Measurements from ENCODE around the gene TMEM170A.

The TMEM170A gene, protein sequence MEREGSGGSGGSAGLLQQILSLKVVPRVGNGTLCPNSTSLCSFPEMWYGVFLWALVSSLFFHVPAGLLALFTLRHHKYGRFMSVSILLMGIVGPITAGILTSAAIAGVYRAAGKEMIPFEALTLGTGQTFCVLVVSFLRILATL

DNA sequence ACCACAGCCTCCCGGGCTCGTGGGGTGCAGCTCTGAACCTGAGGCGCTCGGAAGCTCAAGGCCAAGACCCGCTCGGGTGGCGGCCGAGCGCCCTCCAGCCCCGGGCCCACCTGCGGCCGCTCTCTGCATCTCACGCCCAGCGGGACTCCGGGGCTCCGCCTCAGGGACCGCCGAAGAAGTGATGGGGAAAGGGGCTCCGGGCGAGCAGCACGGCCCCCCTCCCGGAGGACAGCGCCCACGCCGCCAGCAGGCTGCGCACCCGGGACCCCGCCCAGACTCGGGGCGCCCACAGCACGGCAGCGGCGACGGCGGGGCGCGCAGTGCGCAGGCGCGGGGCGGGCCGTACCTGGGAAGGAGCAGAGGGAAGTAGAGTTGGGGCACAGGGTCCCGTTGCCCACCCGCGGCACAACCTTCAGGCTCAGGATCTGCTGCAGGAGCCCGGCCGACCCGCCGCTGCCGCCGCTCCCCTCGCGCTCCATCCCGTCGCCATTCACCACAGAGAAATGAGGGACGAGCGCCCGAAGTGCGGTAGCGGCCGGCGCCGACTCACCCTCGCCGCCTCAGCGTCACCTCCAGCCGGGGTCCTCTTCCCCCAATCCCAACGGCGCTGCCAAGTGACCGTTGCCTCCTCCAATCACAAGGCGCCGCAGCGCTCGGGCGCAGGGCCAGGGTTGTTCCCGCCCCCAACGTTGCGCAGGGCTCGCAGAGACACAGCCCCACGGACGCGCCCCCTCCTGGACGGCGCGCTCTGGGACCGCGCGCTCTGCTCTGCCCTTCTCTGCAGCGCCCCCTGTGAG lies at the start of gene TMEM170A:
TSS of gene TMEM170A (minus strand) at position 568 of the 797 bp plus-strand sequence. CDS start at position 479, 89 bp downstream.
- DNase-seq: peak; percentile 90

DNA sequence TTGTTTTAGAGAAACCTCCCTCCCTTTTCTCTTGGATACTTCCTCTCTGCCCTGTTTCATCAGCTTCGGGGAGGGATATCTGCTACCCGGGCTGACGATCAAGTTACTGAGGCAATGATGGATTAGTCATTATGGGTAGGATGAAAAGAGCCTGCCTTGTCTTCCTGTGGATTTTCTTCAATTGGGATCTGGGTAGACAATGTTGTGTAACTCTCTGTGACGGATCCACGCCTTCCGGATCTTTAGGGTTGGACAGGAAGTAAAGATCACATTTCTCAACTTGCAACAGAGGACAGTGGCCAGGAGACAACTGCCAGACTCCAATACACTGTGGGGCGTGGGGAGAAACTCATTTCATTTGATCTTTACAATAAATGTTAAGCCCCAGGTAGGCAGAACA lies 42.1 kb upstream of the TMEM170A start:
- DNase-seq: no peak

DNA sequence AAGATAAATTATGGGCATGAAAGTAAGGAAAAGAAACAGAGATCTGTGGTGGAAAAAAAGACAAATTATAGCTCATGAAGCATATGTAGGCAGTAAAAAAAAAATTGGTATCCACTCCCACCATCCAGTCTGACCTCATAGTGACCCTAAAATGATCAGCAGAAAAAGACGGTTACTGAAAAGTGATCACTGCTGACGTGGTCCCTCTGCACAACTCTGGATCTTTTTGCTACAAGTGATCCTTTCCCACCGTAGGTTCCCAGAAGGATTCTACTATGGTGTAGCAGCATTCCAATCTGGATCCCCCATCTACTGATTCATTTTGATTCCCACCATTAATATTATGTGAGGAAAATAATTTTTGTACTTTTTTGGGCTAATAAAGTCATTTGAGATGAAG lies 41.6 kb upstream of the TMEM170A start:
- no peak for DNase-seq

DNA sequence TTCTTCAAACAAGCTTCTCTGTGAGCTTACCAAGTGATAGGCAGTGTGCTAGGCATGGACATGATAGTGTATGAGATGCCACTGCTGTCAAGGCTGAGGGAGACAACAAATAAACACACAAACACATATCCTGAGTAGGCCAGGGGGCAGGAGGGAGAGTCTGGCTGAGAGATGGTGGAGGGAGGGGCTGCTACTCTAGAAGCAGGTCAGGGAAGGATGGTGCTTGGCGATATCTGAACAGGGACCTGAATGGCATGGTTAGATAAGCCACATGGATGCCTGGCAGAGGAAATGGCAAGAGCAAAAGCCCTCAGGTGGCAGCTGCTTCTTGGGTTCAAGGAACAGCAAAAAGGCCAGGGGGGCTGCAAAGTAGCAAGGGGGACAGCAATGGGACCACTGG lies 39.3 kb upstream of the TMEM170A start:
- no peak for DNase-seq

DNA sequence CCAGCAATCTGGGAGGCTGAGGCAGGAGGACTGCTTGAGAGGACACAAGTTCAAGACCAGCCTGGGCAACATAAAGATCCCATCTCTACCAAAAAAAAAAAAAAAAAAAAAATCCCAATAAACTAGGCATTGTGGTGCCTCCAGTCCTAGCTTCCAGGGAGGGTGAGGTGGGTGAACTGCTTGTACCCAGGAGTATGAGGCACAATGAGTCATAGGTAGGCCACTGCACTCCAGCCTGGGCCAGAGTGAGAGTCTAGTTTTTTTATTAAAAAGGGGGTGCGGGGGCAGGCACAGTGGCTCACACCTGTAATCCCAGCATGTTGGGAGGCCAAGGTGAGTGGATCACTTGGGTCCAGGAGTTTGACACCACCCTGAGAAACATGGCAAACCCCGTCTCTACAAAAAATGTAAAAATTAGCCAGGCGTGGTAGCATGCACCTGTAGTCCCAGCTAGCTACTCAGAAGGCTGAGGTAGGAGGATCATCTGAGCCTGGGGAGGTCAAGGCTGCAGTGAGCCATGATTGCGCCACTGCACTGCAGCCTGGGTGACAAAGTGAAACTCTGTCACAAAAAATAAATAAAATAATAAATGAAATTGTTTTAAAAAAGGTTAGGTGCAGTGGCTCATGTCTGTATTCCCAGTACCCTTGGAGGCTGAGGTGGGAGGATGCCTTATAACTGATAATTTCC lies 38.6 kb upstream of the TMEM170A start:
- no peak for DNase-seq

DNA sequence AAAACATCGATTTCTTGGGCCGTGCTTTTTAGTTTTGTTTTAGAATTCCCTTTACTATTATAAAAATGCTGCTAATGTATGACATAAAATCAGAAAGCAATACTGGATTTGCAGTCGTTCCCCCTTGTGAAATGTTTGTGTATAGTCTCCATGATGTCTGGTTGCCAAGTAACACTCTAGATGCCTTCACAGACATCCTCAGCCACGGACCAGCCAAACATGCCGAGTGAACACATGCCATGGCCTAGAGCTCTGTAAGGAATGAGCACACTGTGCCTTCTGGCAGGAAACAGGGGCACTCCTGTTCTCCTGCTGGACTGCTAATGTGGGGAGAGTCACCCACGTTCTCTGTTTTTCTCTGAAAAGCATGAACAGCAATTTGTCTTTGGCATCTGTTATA lies 37.3 kb upstream of the TMEM170A start:
- DNase-seq: peak; percentile 2

DNA sequence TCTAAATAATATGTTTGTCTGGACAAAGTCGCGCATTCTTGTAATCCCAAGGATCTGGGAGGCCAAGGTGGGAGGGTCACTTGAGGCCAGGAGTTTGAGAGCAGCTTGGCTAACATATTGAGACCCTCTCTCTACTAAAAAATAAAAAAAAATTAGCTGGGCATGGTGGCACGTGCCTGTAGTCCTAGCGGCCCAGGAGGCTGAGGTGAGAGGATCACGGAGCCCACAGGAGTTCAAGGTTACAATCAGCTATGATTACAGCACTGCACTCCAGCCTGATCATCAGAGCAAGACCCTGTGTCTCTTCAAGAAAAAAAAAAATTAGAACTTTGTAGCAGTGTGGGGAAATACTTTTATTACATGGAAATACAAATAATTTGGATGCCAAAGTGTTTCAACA lies 36.9 kb upstream of the TMEM170A start:
- DNase-seq: no peak

DNA sequence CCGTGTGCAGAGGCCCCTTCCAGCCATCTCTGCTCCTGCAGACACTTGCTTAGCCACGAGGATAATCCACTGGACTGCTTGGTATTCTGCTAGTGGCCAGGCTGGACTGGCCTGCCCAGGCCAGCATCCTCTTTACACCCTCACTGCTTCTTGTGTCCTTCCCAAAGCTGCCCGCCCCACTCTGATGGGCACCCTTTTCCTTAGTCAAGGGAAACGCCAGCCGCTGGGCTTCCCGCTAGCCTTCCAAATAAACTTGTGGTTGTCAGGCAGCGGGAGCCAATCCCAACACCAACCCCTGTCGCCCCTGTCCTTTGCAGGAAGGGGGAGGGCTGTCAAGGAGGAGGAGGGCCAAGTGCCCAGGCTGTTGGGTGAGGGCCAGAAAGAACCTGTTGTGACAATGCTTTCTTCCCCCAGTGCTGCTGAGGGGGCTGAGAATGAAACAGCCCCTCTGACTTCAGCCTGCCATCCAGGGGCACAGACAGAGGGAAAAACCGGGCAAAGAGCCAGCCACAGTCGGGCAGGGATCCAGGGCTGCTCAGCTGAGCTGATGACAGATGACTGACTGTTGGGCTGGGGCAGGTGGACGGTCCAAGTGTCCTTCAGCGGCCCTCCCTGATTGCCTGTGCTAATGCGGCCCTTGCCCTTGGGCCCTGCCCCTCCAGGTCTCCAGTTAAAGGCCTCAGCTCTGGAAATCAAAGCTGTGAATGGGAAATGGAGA lies 34.3 kb upstream of the TMEM170A start:
- peak; percentile 9 for DNase-seq

DNA sequence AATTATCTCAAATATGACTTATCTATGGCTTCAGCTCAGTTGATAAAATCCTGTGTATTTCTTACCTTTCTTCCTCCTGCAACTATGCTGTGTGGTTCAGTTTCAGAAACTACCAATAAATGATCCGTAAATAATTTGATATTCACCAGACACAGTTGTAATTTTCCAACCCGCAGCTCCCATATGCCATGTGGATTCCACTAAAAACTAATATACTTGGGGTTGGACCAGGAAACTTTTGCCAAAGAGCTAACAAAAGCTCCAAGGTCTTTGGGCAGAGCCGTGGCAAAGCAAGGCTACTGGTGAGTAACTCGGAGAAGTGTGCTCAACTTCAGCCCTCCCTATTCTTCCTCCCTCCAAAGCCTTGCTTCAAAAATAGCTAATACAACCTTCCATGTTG lies 33.1 kb upstream of the TMEM170A start:
- DNase-seq: peak; percentile 72

DNA sequence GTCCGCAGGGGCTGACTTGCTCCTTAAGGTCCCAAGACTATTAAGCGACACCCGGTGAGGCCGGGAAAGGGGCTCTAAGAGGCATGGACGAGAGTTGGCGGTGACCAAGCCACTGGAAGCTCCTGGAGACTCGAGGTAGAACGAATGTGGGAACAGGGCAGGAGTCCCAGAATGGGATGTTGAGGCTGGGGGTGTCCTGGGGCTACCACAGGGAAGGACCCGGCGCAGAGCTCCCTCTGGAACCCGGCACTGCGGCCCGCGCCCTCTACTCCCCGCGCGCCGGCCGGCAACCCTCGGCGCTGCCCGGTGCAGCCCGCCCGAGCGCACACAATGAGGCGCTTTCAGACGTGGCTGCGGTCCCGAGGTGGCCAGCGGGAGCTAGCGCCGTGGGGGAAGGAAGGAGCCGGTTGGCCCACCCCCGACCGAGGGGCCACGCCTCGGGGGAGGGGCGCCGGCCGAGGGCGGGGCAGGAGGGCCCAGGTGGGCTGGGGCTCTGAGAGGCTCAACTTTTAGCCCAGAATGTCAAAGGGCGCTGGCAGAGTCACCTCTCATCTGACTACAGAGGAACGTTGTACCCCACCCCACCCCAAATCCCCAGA lies 30.7 kb upstream of the TMEM170A start, which contains the start of gene CHST6:
TSS of gene CHST6 (minus strand) at position 366 of the 599 bp plus-strand sequence. CDS start 15,613 bp downstream, outside the sequence.
- DNase-seq: no peak

DNA sequence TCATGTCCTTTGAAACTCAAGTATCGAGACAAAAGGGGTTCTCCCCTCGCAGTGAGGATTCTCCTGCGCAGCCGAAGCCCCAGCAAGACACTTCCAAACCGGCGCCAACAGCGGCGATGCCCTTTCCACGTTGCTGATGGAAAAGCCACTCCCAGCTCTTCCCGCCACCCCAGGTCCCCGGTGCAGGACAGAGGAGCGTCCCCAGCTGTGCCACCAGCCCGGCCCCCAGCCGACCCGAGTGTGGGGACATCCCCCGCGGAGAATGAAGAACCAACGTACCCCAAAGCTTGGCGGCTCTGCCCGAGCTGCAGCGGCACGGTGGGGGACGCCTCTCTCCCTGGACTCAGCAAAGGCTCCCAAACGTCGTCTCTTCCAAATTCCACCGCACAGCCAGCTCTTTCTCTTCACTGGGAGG lies 30.2 kb upstream of the TMEM170A start:
- no peak for DNase-seq

DNA sequence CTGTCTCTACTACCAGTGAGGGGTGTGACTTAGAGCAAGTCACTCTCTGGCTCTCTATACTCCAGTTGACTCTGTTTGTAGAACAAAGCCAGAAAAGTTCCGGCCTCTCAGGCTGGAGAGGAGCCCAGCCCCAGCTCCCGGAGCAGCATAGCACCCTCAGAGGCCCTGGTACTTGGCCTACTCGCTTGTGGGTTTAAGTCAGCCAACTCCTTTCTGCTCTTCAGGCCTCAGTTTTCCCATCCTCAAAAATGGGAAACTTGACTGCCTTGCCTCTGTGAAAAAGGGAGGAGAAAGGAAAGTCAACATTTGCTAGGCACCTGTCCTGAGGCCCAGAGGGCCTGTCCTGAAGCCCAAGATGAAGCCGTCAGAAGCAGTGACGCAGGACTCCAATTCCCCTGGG lies 29.7 kb upstream of the TMEM170A start:
- DNase-seq: no peak

DNA sequence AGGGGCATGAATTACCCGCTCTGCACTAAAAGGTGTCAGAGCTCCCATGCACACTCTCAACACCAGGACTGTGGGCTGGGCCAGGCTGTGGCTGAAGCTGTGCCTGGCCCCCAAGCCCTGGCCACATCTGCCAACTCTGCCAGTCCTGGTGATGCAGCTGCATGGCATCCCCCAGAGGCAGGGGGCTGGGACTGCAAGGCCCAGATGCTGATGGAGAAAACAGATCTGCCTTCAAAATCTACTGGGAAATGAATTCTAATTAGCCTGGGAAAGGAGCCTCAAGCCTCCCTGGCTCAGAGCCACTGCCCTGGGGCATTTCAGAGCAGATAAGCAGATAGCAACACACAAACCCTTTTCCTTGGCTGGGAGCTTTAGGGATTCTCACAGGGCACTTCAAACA lies 27.4 kb upstream of the TMEM170A start:
- DNase-seq: peak; percentile 5

DNA sequence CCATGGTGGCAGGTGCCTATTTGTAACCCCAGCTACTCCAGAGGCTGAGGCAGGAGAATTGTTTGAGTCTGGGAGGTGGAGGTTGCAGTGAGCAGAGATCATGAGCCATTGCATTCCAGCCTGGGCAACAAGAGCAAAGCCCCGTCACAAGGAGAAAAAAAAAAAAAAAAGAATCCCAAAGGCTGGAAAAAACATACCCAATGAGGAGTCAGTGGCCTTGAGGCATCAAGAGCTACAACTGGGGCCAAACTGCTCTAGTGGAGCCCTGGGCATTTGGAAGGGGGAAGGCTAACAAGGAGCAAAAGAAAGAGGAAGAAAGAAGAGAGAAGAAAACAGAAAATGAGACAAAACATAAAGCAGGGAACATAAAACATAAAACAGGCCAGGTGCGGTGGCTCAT lies 23.8 kb upstream of the TMEM170A start:
- no peak for DNase-seq

DNA sequence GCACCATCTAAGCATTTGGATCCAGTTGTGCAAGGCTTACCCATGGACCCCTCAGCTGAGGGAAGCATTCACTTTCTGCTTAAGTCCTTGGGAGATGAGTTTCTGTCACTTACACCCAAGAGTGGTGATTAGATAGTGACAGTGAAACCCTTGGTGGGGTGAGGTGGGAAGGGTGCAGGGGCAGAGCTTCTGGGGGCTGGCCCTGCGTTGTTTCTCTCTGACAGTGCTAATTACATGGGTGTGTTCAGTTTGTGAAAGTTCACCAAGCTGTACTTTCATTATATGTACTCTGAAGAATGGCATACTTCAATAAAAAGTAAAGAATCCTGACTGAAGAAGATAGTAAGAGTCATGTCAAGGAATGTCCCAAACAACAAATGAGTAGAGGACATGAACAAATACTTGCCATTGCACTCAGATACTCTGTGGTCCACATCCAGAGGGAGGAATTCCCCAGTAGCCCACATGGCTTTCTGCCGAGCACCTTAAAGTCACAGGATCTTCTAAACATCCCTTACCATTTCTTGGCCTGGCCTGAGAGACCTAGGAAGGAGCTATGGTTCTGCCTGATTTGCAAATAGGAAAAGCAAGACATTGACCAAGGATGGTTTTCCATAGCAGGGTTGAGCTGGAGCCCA lies 22.3 kb upstream of the TMEM170A start:
- no peak for DNase-seq

DNA sequence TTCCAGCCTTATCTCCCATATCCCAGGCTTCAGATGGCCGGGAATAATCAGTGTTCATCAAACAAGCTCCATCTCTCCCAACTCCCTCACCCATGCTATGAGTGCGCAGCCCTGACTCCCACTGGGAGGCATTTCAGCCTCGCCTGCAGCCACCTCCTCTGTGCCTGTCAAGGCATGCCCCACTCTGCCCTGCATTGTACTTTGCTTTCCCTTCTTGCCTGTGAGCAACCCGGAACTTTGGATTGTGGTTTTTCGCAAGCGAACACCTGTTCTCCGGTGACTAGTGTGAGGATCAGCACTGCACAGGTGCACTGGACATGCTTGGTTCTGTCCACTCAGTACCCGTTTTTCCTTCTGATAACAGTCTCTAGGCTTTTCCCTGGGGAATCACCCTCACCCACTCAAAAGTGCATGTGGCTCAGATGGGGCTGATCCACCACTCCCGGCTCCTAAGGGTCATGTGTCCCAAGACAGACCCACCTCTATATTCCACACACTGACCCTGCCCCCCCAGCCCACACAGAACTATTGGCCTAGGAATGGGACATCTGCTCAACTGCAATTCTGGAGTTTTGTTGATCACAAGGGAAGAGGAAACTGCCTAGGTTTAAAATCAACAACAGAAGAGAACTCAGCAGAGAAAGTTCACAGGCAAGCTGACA lies 21.7 kb upstream of the TMEM170A start:
- no peak for DNase-seq

DNA sequence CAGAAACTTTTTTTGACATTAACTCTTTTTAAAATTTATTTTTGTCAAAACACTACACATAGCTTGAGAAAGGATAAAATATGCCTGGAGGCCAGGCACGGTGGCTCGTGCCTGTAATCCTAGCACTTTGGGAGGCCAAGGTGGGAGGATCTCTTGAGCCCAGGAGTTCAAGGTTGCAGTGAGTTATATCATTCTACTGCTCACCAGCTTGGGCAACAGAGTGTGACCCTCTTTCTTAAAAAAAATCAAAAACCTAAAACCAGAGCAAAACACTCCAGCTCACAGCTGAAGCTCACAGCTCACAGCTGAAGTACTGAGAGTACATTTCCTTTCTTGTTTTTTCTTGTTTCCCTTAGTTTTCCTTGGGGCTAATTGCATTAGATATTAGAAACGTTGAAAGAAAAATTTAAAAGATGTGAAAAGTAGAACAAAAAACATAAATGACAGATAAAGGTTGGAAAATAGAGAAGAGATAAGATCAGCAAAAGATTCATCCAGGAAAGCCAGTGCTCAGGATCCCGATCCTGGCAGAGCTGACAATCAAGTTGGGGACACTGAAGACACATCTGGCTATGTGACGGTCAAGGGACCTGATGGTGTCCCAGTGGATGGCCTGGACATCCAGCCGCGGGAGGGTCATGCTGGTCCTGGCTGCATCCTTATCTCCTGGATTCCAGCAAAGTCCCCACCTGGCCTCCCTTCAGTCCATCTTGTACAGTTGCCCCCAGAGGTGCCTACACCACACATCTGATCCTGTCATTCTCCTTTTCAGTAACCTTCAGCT lies 20.9 kb upstream of the TMEM170A start:
- DNase-seq: no peak

DNA sequence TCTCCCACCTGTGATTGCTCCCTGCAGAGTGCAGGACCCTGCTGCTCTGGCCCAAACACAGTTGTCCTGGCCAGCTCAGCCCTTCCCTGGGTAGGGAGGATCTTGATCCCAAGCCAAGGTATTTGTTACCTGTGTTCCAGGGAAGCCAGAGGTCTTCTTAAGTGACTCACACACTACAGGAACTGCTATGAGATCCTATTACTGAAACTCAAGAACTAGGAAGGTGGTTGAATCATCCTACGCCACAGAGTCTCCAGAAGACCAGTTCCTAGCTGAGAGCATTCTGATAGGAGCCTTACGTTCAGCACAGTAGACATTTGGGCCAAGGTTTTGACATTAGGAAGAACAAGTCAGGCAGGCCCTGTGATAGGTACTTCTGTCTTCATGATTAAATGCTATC lies 18.7 kb upstream of the TMEM170A start:
- no peak for DNase-seq

DNA sequence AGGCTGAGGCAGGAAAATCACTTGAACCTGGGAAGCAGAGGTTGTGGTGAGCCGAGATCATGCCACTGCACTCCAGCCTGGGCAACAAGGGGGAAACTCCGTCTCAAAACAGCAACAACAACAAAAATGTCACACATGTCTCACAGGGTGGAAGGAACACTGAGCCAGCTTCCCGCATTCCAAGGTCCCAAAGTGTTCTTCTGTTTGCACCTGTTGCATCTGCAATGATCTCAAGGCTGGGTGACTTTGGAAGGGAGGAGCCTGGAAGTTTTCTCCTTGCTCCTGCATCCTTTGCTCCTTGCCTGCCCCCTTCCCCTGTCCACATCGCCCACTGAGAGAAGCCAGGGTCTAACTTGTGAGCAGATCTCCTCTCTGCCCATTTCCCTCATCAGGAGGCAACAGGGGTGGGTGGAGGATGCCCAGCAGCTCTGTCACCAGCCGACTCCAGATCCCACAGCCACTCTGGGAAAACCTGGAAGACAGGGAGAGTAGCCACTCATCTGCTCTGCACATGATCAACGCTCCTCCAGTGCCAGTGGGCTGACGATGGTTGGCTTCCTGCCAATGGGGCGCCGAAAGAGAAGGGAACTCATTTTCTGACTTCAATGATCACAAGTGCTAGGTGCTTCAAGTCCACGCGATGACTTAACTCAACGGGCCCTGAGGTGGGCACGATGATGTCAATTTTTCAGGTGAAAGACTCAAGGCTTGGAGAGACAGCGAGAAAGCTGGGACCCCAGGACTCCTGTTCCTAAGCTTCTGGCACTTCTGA lies 18.1 kb upstream of the TMEM170A start:
- DNase-seq: no peak

DNA sequence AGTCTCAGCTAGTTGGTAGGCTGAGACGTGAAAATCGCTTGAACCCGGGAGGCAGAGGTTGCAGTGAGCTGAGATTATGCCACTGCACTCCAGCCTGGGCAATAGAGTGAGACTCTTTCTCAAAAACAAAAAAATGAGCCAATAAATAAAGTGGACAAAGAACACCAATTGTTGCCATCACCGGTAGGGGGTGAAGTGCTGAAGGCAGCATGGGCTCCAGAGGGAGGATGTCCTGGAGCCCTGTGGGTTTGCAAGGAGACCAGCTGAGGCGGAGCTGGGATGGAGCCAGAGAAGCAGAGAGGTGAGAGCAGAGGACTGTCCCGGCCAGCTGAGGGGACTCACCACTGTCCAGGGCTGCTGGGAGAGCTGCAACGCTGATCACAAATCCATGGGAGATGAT lies 17.0 kb upstream of the TMEM170A start:
- DNase-seq: no peak

Data from NCI-H446 treated with DMSO at 0.1 percent for 48 hours (cell line).